ENCODE results near the gene MAP3K14.

Gene MAP3K14

DNA sequence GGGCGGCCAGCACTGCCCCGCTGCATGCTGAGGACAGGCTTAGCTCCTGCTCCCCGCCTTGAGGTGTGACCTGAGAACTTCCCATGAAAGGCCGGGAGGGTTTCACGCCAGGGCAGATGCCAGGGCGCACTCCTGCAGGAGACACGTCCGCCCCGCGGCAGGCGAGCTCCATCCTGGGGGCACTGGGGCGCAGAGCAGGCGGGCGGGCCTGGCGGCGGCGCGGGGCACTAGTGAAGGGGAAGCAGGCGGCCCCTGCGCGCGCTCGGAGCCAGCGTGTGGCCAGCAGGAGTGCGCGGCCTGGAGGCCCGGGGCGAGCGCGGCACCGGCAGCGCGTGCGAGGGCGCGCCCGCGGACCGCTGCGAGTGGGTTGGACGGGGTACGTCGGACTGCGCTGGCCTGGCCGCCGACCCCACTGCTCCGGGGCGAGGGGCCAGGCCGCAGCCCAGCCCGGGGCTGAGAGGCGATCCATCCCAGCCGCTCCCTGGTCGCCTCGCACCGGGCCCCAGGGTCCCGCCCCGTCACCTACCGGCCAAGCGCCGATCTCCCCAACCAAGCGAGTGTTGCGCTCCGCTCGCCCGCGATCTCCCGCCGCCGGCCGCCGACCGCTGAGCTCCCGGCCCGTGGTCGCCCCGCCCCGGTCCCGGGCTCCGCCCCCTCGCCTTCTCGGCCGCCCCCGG is at the start of gene MAP3K14:
Gene MAP3K14 (minus strand): TSS at position 587 of the 677 bp plus-strand sequence. CDS start 26,275 bp downstream, outside the sequence.
- Histone ChIP-seq H3K36me3 (ENCODE audit: control insufficient read depth, insufficient read depth, low read length) (no peaks in the 10 kb centered on the region), H3K4me3 (ENCODE audit: low read length) (peak within 1 kb of the TSS; percentile 44), H3K9me3 (ENCODE audit: control insufficient read depth, low read length) (no peaks in the 10 kb centered on the region), H3K27me3 (ENCODE audit: control insufficient read depth, insufficient read depth, low read length) (no peaks in the 10 kb centered on the region), H3K9ac (ENCODE audit: low read length) (peak within 1 kb of the TSS; percentile 76), H3K4me1 (ENCODE audit: control insufficient read depth, insufficient read depth, low read length) (peaks cover 71% of the 10 kb centered on the region)

DNA sequence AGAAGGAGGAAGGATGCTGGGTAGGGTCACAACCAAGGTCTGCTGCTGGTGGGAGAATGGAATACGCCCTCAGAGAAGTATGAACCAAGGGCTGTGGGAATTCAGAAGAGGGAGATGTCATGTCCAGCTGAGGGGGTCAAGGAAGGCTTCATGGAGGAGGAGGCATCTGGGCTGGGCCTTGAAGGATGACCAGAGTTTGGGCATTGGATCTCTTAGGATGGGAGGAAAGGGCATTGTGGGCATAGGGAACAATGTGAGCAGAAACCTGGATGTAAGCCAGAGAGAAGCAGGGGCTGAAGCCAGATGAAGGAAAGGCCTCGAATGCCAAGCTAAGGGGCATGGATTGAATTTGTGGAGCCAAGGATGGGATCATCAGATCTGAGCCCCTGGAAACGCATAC is 49.2 kb upstream of the MAP3K14 start:
- Histone ChIP-seq H3K27me3 (ENCODE audit: control insufficient read depth, insufficient read depth, low read length) (no peaks in the 10 kb centered on the region), H3K36me3 (ENCODE audit: control insufficient read depth, insufficient read depth, low read length) (no peaks in the 10 kb centered on the region), H3K4me3 (ENCODE audit: low read length) (no peak overlapping the region), H3K4me1 (ENCODE audit: control insufficient read depth, insufficient read depth, low read length) (peaks cover 5% of the 10 kb centered on the region), H3K9ac (ENCODE audit: low read length) (no peak overlapping the region), H3K9me3 (ENCODE audit: control insufficient read depth, low read length) (no peaks in the 10 kb centered on the region)

DNA sequence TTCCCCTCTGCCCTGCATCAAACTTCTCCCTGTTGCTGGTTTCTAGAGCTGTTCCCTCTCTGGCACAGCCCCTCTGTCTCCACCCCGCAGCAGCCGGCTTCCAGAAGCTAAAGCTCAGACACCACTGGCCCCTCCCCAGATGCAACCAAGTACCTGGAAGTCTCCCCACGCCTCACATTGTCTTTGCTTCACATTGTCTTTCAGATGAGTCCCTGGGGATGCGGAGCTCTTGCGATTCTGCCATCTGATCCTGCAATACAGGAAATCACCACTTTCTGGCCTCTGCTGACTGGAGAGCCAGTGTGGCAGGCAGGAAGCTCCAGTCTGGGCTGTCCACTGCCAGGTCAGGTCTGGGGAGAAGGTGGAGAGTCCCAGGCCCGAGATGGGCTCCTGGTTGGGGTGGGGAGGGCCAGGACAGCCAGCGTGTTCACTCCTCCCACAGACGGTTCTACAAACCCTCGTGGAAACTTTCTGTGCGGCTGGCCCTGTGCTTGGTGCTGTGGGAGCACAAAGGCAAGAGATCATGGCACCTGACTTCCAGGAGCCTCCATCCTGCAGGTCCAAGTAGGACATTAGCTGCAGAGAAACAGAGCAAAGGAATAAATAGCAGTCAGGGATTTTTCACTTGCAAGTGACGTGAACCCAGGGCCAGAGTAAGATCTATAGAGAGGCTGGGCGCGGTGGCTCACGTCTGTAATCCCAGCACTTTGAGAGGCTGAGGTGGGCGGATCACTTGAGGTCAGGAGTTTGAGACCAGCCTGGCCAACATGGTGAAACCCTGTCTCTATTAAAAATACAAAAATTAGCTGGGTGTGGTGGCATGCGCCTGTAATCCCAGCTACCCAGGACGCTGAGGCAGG is 47.9 kb upstream of the MAP3K14 start:
- H3K4me1 ChIP-seq (ENCODE audit: control insufficient read depth, insufficient read depth, low read length): no peaks in the 10 kb centered on the region

DNA sequence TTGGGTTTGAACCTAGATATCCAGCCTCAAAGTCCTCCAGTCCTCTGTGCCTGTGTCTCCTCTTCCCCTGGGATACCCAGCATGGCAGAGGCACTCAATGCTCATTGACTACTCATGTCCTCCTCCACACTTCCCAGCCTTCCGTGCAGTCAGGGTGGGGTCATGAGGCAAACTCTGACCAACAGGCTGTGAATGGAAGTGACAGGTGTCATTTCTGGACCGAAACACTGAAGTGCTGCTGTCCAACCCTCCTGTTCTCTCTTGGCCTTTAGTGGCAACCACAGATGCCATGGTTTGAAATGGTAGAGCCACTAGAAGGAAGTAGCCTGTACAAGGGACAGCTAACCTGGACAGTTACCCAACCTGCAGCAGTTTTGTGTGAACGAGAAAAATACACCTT is 46.7 kb upstream of the MAP3K14 start:
- Histone ChIP-seq H3K9ac (ENCODE audit: low read length) (no peak overlapping the region), H3K4me1 (ENCODE audit: control insufficient read depth, insufficient read depth, low read length) (no peaks in the 10 kb centered on the region), H3K36me3 (ENCODE audit: control insufficient read depth, insufficient read depth, low read length) (no peaks in the 10 kb centered on the region), H3K4me3 (ENCODE audit: low read length) (no peak overlapping the region), H3K9me3 (ENCODE audit: control insufficient read depth, low read length) (no peaks in the 10 kb centered on the region), H3K27me3 (ENCODE audit: control insufficient read depth, insufficient read depth, low read length) (no peaks in the 10 kb centered on the region)

More for the DNA sequence above, 47.9 kb upstream of the MAP3K14 start:
- no peaks in the 10 kb centered on the region for H3K36me3 ChIP-seq (ENCODE audit: control insufficient read depth, insufficient read depth, low read length)
- no peaks in the 10 kb centered on the region for H3K27me3 ChIP-seq (ENCODE audit: control insufficient read depth, insufficient read depth, low read length)
- no peak overlapping the region for H3K9ac ChIP-seq (ENCODE audit: low read length)
- H3K9me3 ChIP-seq (ENCODE audit: control insufficient read depth, low read length): no peaks in the 10 kb centered on the region
- H3K4me3 ChIP-seq (ENCODE audit: low read length): no peak overlapping the region

DNA sequence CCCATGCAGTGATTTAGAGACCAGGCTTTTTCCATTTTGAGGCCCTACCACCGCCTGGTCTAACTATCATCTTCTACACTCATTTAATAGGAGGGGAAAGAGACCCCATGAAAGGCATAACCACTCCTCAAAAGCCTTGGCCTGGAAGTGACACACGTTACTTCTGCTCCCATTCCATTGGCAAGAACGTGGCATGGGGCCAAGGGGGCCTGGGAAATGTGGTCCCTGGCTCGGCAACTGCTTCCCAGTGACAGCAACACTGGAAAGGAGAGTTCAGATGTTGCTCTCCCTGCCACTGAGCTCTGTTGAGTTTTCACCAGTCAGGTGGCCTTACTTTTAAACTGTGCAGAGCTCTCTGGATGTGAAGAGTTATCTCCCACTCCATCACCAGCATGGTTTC is 45.2 kb upstream of the MAP3K14 start:
- no peak overlapping the region for H3K9ac ChIP-seq (ENCODE audit: low read length)
- no peak overlapping the region for H3K4me3 ChIP-seq (ENCODE audit: low read length)
- no peaks in the 10 kb centered on the region for H3K9me3 ChIP-seq (ENCODE audit: control insufficient read depth, low read length)
- H3K27me3 ChIP-seq (ENCODE audit: control insufficient read depth, insufficient read depth, low read length): no peaks in the 10 kb centered on the region
- no peaks in the 10 kb centered on the region for H3K36me3 ChIP-seq (ENCODE audit: control insufficient read depth, insufficient read depth, low read length)
- H3K4me1 ChIP-seq (ENCODE audit: control insufficient read depth, insufficient read depth, low read length): no peaks in the 10 kb centered on the region

DNA sequence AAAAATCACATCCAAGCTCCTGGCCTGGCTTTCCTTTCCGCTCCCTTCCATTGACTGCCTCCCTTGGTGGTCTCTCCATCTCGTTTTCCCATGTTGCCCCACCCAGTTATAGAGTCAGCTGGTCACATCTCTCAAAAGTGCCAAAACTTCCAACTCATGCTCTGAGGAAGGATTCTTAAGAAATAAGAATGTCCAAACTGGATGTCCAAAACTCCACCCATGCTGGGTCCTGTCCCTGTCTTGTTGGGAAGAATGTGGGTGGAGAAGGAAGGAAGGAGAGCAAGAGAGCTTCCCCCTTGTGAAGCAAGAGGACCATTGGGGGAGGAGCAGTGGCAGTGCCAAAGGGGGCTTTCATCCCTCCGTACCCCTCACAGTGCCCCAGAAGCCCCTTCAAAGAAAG is 44.6 kb upstream of the MAP3K14 start:
- Histone ChIP-seq H3K4me1 (ENCODE audit: control insufficient read depth, insufficient read depth, low read length) (no peaks in the 10 kb centered on the region), H3K9me3 (ENCODE audit: control insufficient read depth, low read length) (no peaks in the 10 kb centered on the region), H3K4me3 (ENCODE audit: low read length) (no peak overlapping the region), H3K27me3 (ENCODE audit: control insufficient read depth, insufficient read depth, low read length) (no peaks in the 10 kb centered on the region), H3K36me3 (ENCODE audit: control insufficient read depth, insufficient read depth, low read length) (no peaks in the 10 kb centered on the region), H3K9ac (ENCODE audit: low read length) (no peak overlapping the region)

DNA sequence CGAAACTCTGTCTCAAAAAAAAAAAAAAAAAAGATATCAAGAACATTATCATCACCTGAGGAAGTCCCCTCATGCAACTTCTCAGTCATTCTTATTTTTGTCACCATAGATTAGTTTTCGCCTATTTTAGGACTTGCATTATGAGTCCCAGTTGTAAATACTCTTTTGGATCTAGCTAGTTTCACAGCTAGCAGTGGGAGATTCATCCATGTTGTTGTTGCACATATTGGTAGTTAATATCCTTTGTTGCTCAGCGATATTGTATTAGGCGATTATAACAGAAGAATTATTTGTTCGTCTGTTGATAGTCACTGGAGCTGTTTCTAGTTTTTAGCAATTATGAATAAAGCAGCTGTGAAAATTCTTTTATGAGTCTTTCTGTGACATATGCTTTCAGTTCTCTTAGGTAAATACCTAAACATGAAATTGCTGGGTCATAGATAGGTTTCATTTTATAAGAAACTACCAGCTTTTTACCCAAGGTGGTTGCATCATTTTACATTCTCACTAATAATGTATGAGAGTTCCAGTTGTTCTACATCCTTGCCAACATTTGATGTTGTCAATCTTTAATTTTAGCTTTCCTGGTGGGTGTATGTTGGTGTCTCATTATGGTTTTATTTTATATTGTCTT is 40.7 kb upstream of the MAP3K14 start:
- Histone ChIP-seq H3K9ac (ENCODE audit: low read length) (no peak overlapping the region), H3K9me3 (ENCODE audit: control insufficient read depth, low read length) (no peaks in the 10 kb centered on the region), H3K4me1 (ENCODE audit: control insufficient read depth, insufficient read depth, low read length) (no peaks in the 10 kb centered on the region), H3K36me3 (ENCODE audit: control insufficient read depth, insufficient read depth, low read length) (no peaks in the 10 kb centered on the region), H3K4me3 (ENCODE audit: low read length) (no peak overlapping the region), H3K27me3 (ENCODE audit: control insufficient read depth, insufficient read depth, low read length) (no peaks in the 10 kb centered on the region)

DNA sequence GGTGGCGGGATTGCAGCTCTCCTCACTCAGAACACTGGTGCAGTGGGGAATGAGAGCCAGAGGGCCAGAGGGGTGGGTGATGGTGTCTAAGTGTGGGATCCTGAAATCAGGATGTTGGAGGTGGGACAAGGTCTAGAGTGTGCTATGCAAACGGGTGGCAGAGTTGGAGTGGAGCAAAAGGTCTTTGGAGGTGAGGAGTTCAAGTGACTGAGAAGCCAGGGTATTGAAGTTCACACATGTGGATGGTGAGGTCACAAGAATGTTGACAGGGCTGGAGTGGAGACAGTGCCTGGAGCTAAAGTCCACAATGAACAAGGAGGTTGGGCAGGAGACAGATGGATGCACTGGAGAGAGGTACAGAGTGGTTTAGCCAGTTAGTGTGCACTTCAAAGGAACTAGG is 38.3 kb upstream of the MAP3K14 start:
- no peaks in the 10 kb centered on the region for H3K9me3 ChIP-seq (ENCODE audit: control insufficient read depth, low read length)

DNA sequence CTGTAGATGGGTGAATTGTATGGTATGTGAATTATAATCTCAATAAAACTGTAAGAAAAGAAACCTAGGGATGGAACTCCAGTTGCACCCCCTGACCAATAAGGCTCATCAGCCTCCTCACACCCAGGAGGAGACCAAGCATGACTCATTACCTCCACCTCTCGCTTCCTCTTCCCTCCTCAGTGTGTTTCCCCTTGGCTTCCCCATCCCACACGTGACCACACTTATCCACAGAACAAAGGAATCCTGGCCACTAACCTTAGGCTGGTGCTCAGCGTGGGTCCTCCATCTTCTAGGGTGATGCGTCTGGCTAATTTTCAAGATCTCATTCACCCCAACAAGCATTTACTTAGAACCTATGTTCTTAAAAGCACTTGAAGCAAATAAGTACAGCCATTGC is 36.2 kb upstream of the MAP3K14 start:
- no peak overlapping the region for H3K4me3 ChIP-seq (ENCODE audit: low read length)
- no peaks in the 10 kb centered on the region for H3K9me3 ChIP-seq (ENCODE audit: control insufficient read depth, low read length)
- H3K27me3 ChIP-seq (ENCODE audit: control insufficient read depth, insufficient read depth, low read length): no peaks in the 10 kb centered on the region
- no peak overlapping the region for H3K9ac ChIP-seq (ENCODE audit: low read length)
- no peaks in the 10 kb centered on the region for H3K4me1 ChIP-seq (ENCODE audit: control insufficient read depth, insufficient read depth, low read length)
- H3K36me3 ChIP-seq (ENCODE audit: control insufficient read depth, insufficient read depth, low read length): no peaks in the 10 kb centered on the region

More for the DNA sequence above, 38.3 kb upstream of the MAP3K14 start:
- Histone ChIP-seq H3K36me3 (ENCODE audit: control insufficient read depth, insufficient read depth, low read length) (no peaks in the 10 kb centered on the region), H3K4me1 (ENCODE audit: control insufficient read depth, insufficient read depth, low read length) (no peaks in the 10 kb centered on the region), H3K27me3 (ENCODE audit: control insufficient read depth, insufficient read depth, low read length) (no peaks in the 10 kb centered on the region), H3K4me3 (ENCODE audit: low read length) (no peak overlapping the region), H3K9ac (ENCODE audit: low read length) (no peak overlapping the region)

DNA sequence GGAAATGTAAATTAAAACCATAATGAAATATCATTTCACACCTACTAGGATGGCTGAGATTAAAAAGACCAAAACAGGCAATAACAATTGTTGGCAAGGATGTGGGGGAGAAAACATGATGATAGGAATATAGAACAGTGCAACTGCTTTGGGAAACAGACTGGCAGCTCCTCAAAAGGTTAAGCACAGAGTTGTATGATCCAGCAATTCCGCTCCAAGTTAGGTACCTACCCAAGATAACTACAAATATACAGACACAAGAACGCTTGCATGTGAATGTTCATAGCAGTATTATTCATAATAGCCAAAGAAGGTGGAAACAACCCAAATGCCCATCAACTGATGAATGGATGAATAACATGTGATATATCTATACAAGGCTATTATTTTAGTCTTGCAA is 35.0 kb upstream of the MAP3K14 start:
- Histone ChIP-seq H3K4me1 (ENCODE audit: control insufficient read depth, insufficient read depth, low read length) (no peaks in the 10 kb centered on the region), H3K4me3 (ENCODE audit: low read length) (no peak overlapping the region), H3K9ac (ENCODE audit: low read length) (no peak overlapping the region), H3K27me3 (ENCODE audit: control insufficient read depth, insufficient read depth, low read length) (no peaks in the 10 kb centered on the region), H3K36me3 (ENCODE audit: control insufficient read depth, insufficient read depth, low read length) (no peaks in the 10 kb centered on the region), H3K9me3 (ENCODE audit: control insufficient read depth, low read length) (no peaks in the 10 kb centered on the region)

DNA sequence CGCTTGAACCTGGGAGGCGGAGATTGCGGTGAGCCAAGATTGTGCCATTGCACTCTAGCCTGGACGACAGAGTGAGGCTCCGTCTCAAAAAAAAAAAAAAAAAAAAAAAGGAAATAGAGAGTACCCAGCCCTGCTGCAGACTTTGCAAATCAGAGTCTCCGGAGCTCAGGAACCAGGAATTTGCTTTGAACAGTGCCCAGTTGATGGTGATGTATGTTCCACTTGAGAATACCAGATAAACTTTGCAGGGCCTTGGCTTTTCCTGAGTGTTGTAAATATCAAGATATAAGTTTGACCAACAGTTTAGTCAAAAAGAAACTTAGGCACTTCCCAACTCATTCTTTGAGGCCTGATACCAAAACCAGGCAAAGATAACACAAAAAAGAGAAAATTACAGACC is 30.6 kb upstream of the MAP3K14 start:
- Histone ChIP-seq H3K9me3 (ENCODE audit: control insufficient read depth, low read length) (no peaks in the 10 kb centered on the region), H3K9ac (ENCODE audit: low read length) (no peak overlapping the region), H3K4me1 (ENCODE audit: control insufficient read depth, insufficient read depth, low read length) (peaks cover 9% of the 10 kb centered on the region), H3K4me3 (ENCODE audit: low read length) (no peak overlapping the region), H3K36me3 (ENCODE audit: control insufficient read depth, insufficient read depth, low read length) (no peaks in the 10 kb centered on the region), H3K27me3 (ENCODE audit: control insufficient read depth, insufficient read depth, low read length) (no peaks in the 10 kb centered on the region)

Data from mucosa of stomach (tissue), 1 donor.